Gastrocnemius medialis (tissue), 4 donors: ENCODE results near the gene CIT. TPM values are rescaled to one million over a fixed set of nuclear protein-coding genes. Genes with fewer than 3 reads are reported as not detected.

Experiments
- ATAC-seq, 2 donors: fragments of 150-250 bp; one replicate each; pipeline ENCODE4 v1.9.1; 2016
- DNase-seq, 2 donors: peaks; one replicate each; pipeline ENCODE4 v3.0.0-alpha.2; 2019
- H3K27ac ChIP-seq, 4 donors: fragments of 200-600 bp; sonication (generic); 1 replicate in 1 of 4; 2 replicates in 3 of 4; pipeline ENCODE4 v1.5.1; 2016 to 2018; ENCODE audit warnings: mild to moderate bottlenecking in 2 of 4, moderate library complexity in 1 of 4
- H3K27me3 ChIP-seq, 3 donors: fragments of 200-600 bp; sonication (generic) in 2 of 3; 1 replicate in 1 of 3; 2 replicates in 2 of 3; pipeline versions ENCODE4 v1.5.1 to v1.6.0; 2016 to 2019; ENCODE audit warnings: mild to moderate bottlenecking in 1 of 3, moderate library complexity in 1 of 3
- H3K36me3 ChIP-seq, 2 donors: fragments of 200-600 bp; sonication (generic) in 1 of 2; one replicate each; pipeline ENCODE4 v1.5.1; 2017 to 2018
- H3K4me1 ChIP-seq, 2 donors: fragments of 200-600 bp; sonication (generic) in 1 of 2; one replicate each; pipeline ENCODE4 v1.5.1; 2016 to 2017; ENCODE audit warnings: mild to moderate bottlenecking in 2 of 2
- H3K4me3 ChIP-seq, 4 donors: fragments of 200-600 bp; sonication (generic) in 3 of 4; 1 replicate in 1 of 4; 2 replicates in 3 of 4; pipeline ENCODE4 v1.5.1; 2016 to 2019; ENCODE audit warnings: mild to moderate bottlenecking in 2 of 4
- H3K9me3 ChIP-seq, 3 donors: fragments of 200-600 bp; sonication (generic) in 2 of 3; 1 replicate in 1 of 3; 2 replicates in 2 of 3; pipeline ENCODE4 v1.5.1; 2016 to 2019
- POLR2A ChIP-seq, 2 donors: fragments of 450-650 bp; IDR thresholded peaks; one replicate each; pipeline ENCODE4 v1.6.1; 2017; ENCODE audit warnings: antibody characterized with exemption in 2 of 2, mild to moderate bottlenecking in 2 of 2, moderate library complexity in 2 of 2
- in situ Hi-C, 4 donors: fragments of 200-750 bp; cut with MboI; loops; one replicate each; pipeline versions ENCODE4 v1.15.0 to v1.8.0; 2017; ENCODE audit warnings: low sequenced_read_pairs in 4 of 4
- intact Hi-C: fragments of 100-400 bp; cut with DNase I; formaldehyde crosslinking; loops from one replicate; pipeline ENCODE4 v1.15.1; 2023; ENCODE audit warnings: low total_unique reads
- total RNA-seq, 4 donors: library from RNA; depleted of rRNA; stranded (reverse); fragments of >200 nt; gene quantifications; one replicate each; pipeline versions ENCODE4 v1.1.0 to v1.2.3, GENCODE V29; 2016
- TF ChIP-seq, protein P1 (sequence below), 5 experiments: fragments of 450-650 bp in 3 of 5; fragments of 200-600 bp in 2 of 5; sonication (generic) in 2 of 5; IDR thresholded peaks in 4 of 5; conservative IDR thresholded peaks in 1 of 5; 1 replicate in 4 of 5; 2 replicates in 1 of 5; pipeline ENCODE4 v1.5.1; 2016 to 2019; ENCODE audit warnings: antibody characterized with exemption in 5 of 5, mild to moderate bottlenecking in 3 of 5, moderate library complexity in 3 of 5

Gene CIT
- total RNA-seq, 4 donors from 2014 or later: 0.05 to 4.0 (median 1.5) TPM

GRCh38 chr12:119678459-119678858, 198.7 kb downstream of the CIT start:
- H3K9me3 ChIP-seq: no peaks in the 10 kb centered on the region
- H3K27ac ChIP-seq: no peak overlapping the region
- no peaks in the 10 kb centered on the region for H3K27me3 ChIP-seq
- H3K4me3 ChIP-seq: no peak overlapping the region
- ATAC-seq (no peak), DNase-seq (no peak)
- H3K4me1 ChIP-seq: peaks cover 0 to 28% of the 10 kb centered on the region in 2 donors
- H3K36me3 ChIP-seq: peaks cover 7 to 89% of the 10 kb centered on the region in 2 donors
- TF ChIP-seq, protein P1, sequence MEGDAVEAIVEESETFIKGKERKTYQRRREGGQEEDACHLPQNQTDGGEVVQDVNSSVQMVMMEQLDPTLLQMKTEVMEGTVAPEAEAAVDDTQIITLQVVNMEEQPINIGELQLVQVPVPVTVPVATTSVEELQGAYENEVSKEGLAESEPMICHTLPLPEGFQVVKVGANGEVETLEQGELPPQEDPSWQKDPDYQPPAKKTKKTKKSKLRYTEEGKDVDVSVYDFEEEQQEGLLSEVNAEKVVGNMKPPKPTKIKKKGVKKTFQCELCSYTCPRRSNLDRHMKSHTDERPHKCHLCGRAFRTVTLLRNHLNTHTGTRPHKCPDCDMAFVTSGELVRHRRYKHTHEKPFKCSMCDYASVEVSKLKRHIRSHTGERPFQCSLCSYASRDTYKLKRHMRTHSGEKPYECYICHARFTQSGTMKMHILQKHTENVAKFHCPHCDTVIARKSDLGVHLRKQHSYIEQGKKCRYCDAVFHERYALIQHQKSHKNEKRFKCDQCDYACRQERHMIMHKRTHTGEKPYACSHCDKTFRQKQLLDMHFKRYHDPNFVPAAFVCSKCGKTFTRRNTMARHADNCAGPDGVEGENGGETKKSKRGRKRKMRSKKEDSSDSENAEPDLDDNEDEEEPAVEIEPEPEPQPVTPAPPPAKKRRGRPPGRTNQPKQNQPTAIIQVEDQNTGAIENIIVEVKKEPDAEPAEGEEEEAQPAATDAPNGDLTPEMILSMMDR (IDR thresholded peaks at IDR 0.05 in 4 of 5, conservative IDR thresholded peaks at IDR 0.05 in 1 of 5): no peak
- TF ChIP-seq POLR2A (IDR thresholded peaks at IDR 0.05): no peak
- in situ Hi-C loops: no loop called here
- intact Hi-C loops: no loop called here

DNA sequence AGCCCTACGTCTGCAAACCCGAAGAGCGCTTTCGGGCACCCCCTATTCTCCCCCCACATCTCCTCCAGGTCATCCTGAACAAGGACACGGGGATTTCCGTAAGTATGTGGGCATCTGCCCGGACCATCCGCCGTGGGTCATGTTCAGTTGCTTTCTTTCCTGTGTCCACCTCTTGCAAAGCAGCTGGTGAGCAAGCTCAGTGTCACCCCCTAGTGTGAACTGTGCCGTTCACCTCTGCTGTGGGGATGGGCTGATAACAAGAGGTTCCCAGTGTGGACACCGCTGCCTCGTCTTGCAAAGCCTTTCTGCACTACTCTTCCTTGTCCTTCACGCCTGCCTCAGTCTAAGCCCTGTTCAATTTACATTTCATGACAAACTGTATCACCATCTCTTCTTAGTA, 200.5 kb downstream of the CIT start:
- intact Hi-C loops (no loop called here), in situ Hi-C loops (no loop called here)
- Histone ChIP-seq H3K27me3 (no peaks in the 10 kb centered on the region), H3K36me3 (peaks cover 10 to 99% of the 10 kb centered on the region in 2 donors), H3K4me1 (peaks cover 0 to 24% of the 10 kb centered on the region in 2 donors), H3K27ac (no peak overlapping the region), H3K9me3 (no peaks in the 10 kb centered on the region), H3K4me3 (no peak overlapping the region)
- DNase-seq: no peak
- ATAC-seq: no peak
- TF ChIP-seq, protein P1 (IDR thresholded peaks at IDR 0.05 in 4 of 5, conservative IDR thresholded peaks at IDR 0.05 in 1 of 5): no peak
- no peak for TF ChIP-seq POLR2A (IDR thresholded peaks at IDR 0.05)

GRCh38 chr12:119676022-119676421, 201.1 kb downstream of the CIT start:
- ATAC-seq: no peak
- H3K27me3 ChIP-seq: no peaks in the 10 kb centered on the region
- intact Hi-C loops (no loop called here), in situ Hi-C loops (no loop called here)
- peaks cover 10 to 97% of the 10 kb centered on the region in 2 donors for H3K36me3 ChIP-seq
- H3K9me3 ChIP-seq: no peaks in the 10 kb centered on the region
- H3K27ac ChIP-seq: no peak overlapping the region
- no peak for DNase-seq
- no peak overlapping the region for H3K4me3 ChIP-seq
- H3K4me1 ChIP-seq: peaks cover 5 to 30% of the 10 kb centered on the region in 2 donors
- TF ChIP-seq, protein P1 (IDR thresholded peaks at IDR 0.05 in 4 of 5, conservative IDR thresholded peaks at IDR 0.05 in 1 of 5): no peak
- TF ChIP-seq POLR2A (IDR thresholded peaks at IDR 0.05): no peak

DNA sequence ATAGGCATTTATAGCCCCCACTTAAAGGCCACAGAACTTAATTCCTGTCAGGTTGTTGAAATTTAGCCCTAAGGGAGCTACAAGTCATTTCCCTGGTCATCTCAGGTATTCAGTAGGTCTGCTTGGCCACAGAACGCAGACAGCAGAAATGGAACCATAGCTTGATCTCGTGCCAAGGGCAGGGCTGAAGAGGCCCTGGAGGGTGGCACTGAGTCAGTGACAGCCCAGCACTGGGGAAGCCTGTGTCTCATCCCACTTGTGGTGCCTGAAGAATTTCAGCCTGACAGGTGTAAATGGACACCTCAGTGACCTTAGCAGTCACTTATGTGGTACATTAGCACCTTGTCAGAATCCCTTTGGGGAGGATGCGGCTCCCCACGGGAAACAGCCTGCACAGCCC, 202.6 kb downstream of the CIT start:
- intact Hi-C loops (no loop called here), in situ Hi-C loops (loop anchor here in 1 of 4 donors (25.0 kb wide), 1 partner anchor 237 kb away; no protein-coding TSS in a partner anchor)
- Histone ChIP-seq H3K4me3 (no peak overlapping the region), H3K36me3 (peaks cover 10 to 83% of the 10 kb centered on the region in 2 donors), H3K9me3 (no peaks in the 10 kb centered on the region), H3K27ac (peak overlapping the region in 3 of 4 donors; percentile 22 to 72 (median 66)), H3K27me3 (no peaks in the 10 kb centered on the region), H3K4me1 (peaks cover 14 to 44% of the 10 kb centered on the region in 2 donors)
- TF ChIP-seq POLR2A (IDR thresholded peaks at IDR 0.05): no peak
- ATAC-seq (no peak), DNase-seq (no peak)

- H3K27me3 ChIP-seq: no peaks in the 10 kb centered on the region
- TF ChIP-seq, protein P1 (IDR thresholded peaks at IDR 0.05 in 4 of 5, conservative IDR thresholded peaks at IDR 0.05 in 1 of 5): no peak
- TF ChIP-seq POLR2A (IDR thresholded peaks at IDR 0.05): no peak
- peaks cover 7 to 74% of the 10 kb centered on the region in 2 donors for H3K36me3 ChIP-seq
- no peak overlapping the region for H3K4me3 ChIP-seq
- intact Hi-C loops: no loop called here
- in situ Hi-C loops: loop anchor here in 1 of 4 donors (25.0 kb wide), 1 partner anchor 236 kb away; no protein-coding TSS in a partner anchor
- H3K9me3 ChIP-seq: no peaks in the 10 kb centered on the region
- no peak for DNase-seq
- H3K4me1 ChIP-seq: peaks cover 20 to 47% of the 10 kb centered on the region in 2 donors
- peak in 1 of 2 donors; percentile 61 for ATAC-seq
- peak overlapping the region; percentile 44 to 96 (median 68) for H3K27ac ChIP-seq
These were observed 203.5 kb downstream of the CIT start for GRCh38 chr12:119673634-119674033.
